ENCODE results near the gene HEBP2.
"Not testable (repeated sequence)": the region's sequence is repeated elsewhere in the genome, so short reads cannot be mapped to it uniquely, and the experiment has no call there.

HEBP2 gene

GRCh38 chr6:138424004-138424904, 20.2 kb downstream of the HEBP2 start:
- no peak for DNase-seq

GRCh38 chr6:138425256-138425655, 21.2 kb downstream of the HEBP2 start:
- not testable (repeated sequence) for DNase-seq

GRCh38 chr6:138426500-138427123, 22.6 kb downstream of the HEBP2 start:
- DNase-seq, result no peak

GRCh38 chr6:138427701-138428100, 23.7 kb downstream of the HEBP2 start:
- DNase-seq, result no peak

- DNase-seq, result peak; percentile 65
These were observed 25.0 kb downstream of the HEBP2 start for GRCh38 chr6:138428944-138429598.

- no peak for DNase-seq
These were observed 25.7 kb downstream of the HEBP2 start for GRCh38 chr6:138429761-138430160.

- no peak for DNase-seq
These were observed 26.5 kb downstream of the HEBP2 start for GRCh38 chr6:138430361-138431145.

- no peak for DNase-seq
These were observed 27.4 kb downstream of the HEBP2 start for GRCh38 chr6:138431256-138432062.

- no peak for DNase-seq
These were observed 28.0 kb downstream of the HEBP2 start for GRCh38 chr6:138432063-138432356.

GRCh38 chr6:138434096-138434495, 30.1 kb downstream of the HEBP2 start:
- DNase-seq, result no peak

GRCh38 chr6:138434925-138435324, 30.9 kb downstream of the HEBP2 start:
- no peak for DNase-seq

- DNase-seq, result no peak
These were observed 35.5 kb downstream of the HEBP2 start for GRCh38 chr6:138439546-138439945.

GRCh38 chr6:138440296-138440695, 36.3 kb downstream of the HEBP2 start:
- no peak for DNase-seq

GRCh38 chr6:138440758-138441357, 36.8 kb downstream of the HEBP2 start:
- DNase-seq, result no peak

- no peak for DNase-seq
These were observed 37.9 kb downstream of the HEBP2 start for GRCh38 chr6:138441965-138442364.

GRCh38 chr6:138442663-138443062, 38.6 kb downstream of the HEBP2 start:
- no peak for DNase-seq

GRCh38 chr6:138443979-138444378, 40.0 kb downstream of the HEBP2 start:
- no peak for DNase-seq

GRCh38 chr6:138446821-138447220, 42.8 kb downstream of the HEBP2 start:
- no peak for DNase-seq

- DNase-seq, result no peak
These were observed 46.4 kb downstream of the HEBP2 start for GRCh38 chr6:138450445-138450844.

- DNase-seq, result no peak
These were observed 47.0 kb downstream of the HEBP2 start for GRCh38 chr6:138451043-138451442.

GRCh38 chr6:138454981-138455706, 51.1 kb downstream of the HEBP2 start:
- no peak for DNase-seq
